HG02571 (cell line): ENCODE results near the gene STX2.
"Not testable (repeated sequence)": the region's sequence is repeated elsewhere in the genome, so short reads cannot be mapped to it uniquely, and the experiment has no call there.

Experiments used
- ATAC-seq: cut with Tn5 transposase; IDR thresholded peaks from one replicate; pipeline ENCODE4 v1.9.1; 2021; ENCODE audit warnings: mild to moderate bottlenecking, moderate library complexity; ENCODE audit not compliant: unreplicated experiment

Gene STX2

GRCh38 chr12:130768120-130768519 lies 70.9 kb downstream of the STX2 start:
- no peak for ATAC-seq

- ATAC-seq: no peak
These were observed 72.6 kb downstream of the STX2 start for GRCh38 chr12:130766470-130766869.

GRCh38 chr12:130765186-130765659 lies 73.8 kb downstream of the STX2 start:
- ATAC-seq: no peak

- no peak for ATAC-seq
These were observed 74.4 kb downstream of the STX2 start for GRCh38 chr12:130764475-130765185.

- ATAC-seq: no peak
These were observed 75.0 kb downstream of the STX2 start for GRCh38 chr12:130764073-130764472.

- no peak for ATAC-seq
These were observed 76.8 kb downstream of the STX2 start for GRCh38 chr12:130762319-130762675.

- ATAC-seq: no peak
These were observed 77.3 kb downstream of the STX2 start for GRCh38 chr12:130761537-130762318.

GRCh38 chr12:130754234-130754901 lies 84.7 kb downstream of the STX2 start:
- no peak for ATAC-seq

GRCh38 chr12:130752692-130753230 lies 86.3 kb downstream of the STX2 start:
- ATAC-seq: no peak

GRCh38 chr12:130752037-130752436 lies 87.0 kb downstream of the STX2 start:
- ATAC-seq: not testable (repeated sequence)

GRCh38 chr12:130748786-130749185 lies 90.3 kb downstream of the STX2 start:
- no peak for ATAC-seq

GRCh38 chr12:130747867-130748740 lies 90.9 kb downstream of the STX2 start:
- ATAC-seq: no peak

GRCh38 chr12:130746546-130746945 lies 92.5 kb downstream of the STX2 start:
- no peak for ATAC-seq

GRCh38 chr12:130745921-130746320 lies 93.1 kb downstream of the STX2 start:
- ATAC-seq: no peak

- no peak for ATAC-seq
These were observed 94.8 kb downstream of the STX2 start for GRCh38 chr12:130744274-130744673.

- ATAC-seq: no peak
These were observed 95.4 kb downstream of the STX2 start for GRCh38 chr12:130743606-130744005.

- no peak for ATAC-seq
These were observed 95.9 kb downstream of the STX2 start for GRCh38 chr12:130743176-130743575.

- ATAC-seq: no peak
These were observed 96.3 kb downstream of the STX2 start for GRCh38 chr12:130742716-130743115.

- ATAC-seq: no peak
These were observed 96.9 kb downstream of the STX2 start for GRCh38 chr12:130742112-130742511.
